HEK293 (cell line): ENCODE measurements around the gene NRG2.

Experiments
- CTCF ChIA-PET: fragments of 350-600 bp; formaldehyde crosslinking; extraction: SDS; loops from one replicate; lab custom pipeline; 2021; ENCODE audit warnings: antibody characterized with exemption; lab: Yijun Ruan, JAX
- POLR2A ChIA-PET: fragments of 300-600 bp; formaldehyde crosslinking; extraction: SDS; loops from one replicate; lab custom pipeline; 2020; ENCODE audit warnings: antibody characterized with exemption, inconsistent platforms; lab: Yijun Ruan, JAX
- H3K27ac ChIP-seq: fragments of 200-500 bp; sonication (Bioruptor generic); 2 replicates; pipeline ENCODE4 v1.5.1; 2014; ENCODE audit warnings: low read depth, low read length, control low read depth, inconsistent platforms; ENCODE audit errors: extremely low read depth
- H3K36me3 ChIP-seq, 2 experiments: fragments of 200-500 bp in 1 of 2; sonication (Bioruptor generic) in 1 of 2; 1 replicate in 1 of 2; 2 replicates in 1 of 2; pipeline ENCODE4 v1.5.1; 2014 to 2017; ENCODE audit warnings: inconsistent platforms in 2 of 2, low read length in 2 of 2; ENCODE audit not compliant: control insufficient read depth in 2 of 2, insufficient read depth in 1 of 2
- H3K4me1 ChIP-seq: fragments of 200-500 bp; sonication (Bioruptor generic); 2 replicates; pipeline ENCODE4 v1.5.1; 2014; ENCODE audit warnings: mild to moderate bottlenecking, low read length, inconsistent platforms; ENCODE audit not compliant: control insufficient read depth, insufficient read depth
- H3K4me3 ChIP-seq: 2 replicates; pipeline ENCODE4 v1.5.1; 2011; ENCODE audit warnings: low read depth, mild to moderate bottlenecking, control low read depth, low read length, moderate library complexity
- H3K9me3 ChIP-seq: fragments of 200-500 bp; sonication (Bioruptor generic); 2 replicates; pipeline ENCODE4 v1.5.1; 2014; ENCODE audit warnings: low read depth, low read length, inconsistent platforms; ENCODE audit not compliant: control insufficient read depth, insufficient read depth
- FEZF1 ChIP-seq: fragments of 450-650 bp; formaldehyde crosslinking; IDR thresholded peaks from 2 replicates; pipeline ENCODE4 v1.5.1; 2016; ENCODE audit warnings: missing biosample characterization, missing genetic modification characterization
- GFI1B ChIP-seq: fragments of 450-650 bp; formaldehyde crosslinking; IDR thresholded peaks from 2 replicates; pipeline ENCODE4 v1.5.1; 2016; ENCODE audit warnings: missing biosample characterization, missing genetic modification characterization
- GLIS2 ChIP-seq: fragments of 450-650 bp; formaldehyde crosslinking; IDR thresholded peaks from 2 replicates; pipeline ENCODE4 v1.5.1; 2016; ENCODE audit warnings: missing biosample characterization, missing genetic modification characterization
- KLF16 ChIP-seq: fragments of 450-650 bp; formaldehyde crosslinking; IDR thresholded peaks from 2 replicates; pipeline ENCODE4 v1.5.1; 2017; ENCODE audit warnings: missing biosample characterization, missing genetic modification characterization
- MEIS1 ChIP-seq: sonication (generic); formaldehyde crosslinking; IDR thresholded peaks from 2 replicates; pipeline ENCODE4 v1.8.1; 2022; ENCODE audit warnings: missing genetic modification reagents, mild to moderate bottlenecking, borderline replicate concordance
- REST ChIP-seq: fragments of 450-650 bp; formaldehyde crosslinking; IDR thresholded peaks from 2 replicates; pipeline ENCODE4 v1.5.1; 2016; ENCODE audit warnings: missing biosample characterization, missing genetic modification characterization
- ZFHX2 ChIP-seq: fragments of 450-650 bp; formaldehyde crosslinking; conservative IDR thresholded peaks from 2 replicates; pipeline ENCODE4 v1.5.1; 2016; ENCODE audit warnings: missing biosample characterization, missing genetic modification characterization
- ZFP37 ChIP-seq: fragments of 450-650 bp; formaldehyde crosslinking; IDR thresholded peaks from 2 replicates; pipeline ENCODE4 v1.5.1; 2016; ENCODE audit warnings: missing biosample characterization, missing genetic modification characterization
- ZIC2 ChIP-seq: fragments of 450-650 bp; formaldehyde crosslinking; IDR thresholded peaks from 2 replicates; pipeline ENCODE4 v1.5.1; 2016; ENCODE audit warnings: missing biosample characterization, missing genetic modification characterization
- ZNF114 ChIP-seq: fragments of 450-650 bp; formaldehyde crosslinking; IDR thresholded peaks from 2 replicates; pipeline ENCODE4 v1.5.0; 2017; ENCODE audit warnings: missing biosample characterization, missing genetic modification characterization
- ZNF155 ChIP-seq: fragments of 450-650 bp; formaldehyde crosslinking; IDR thresholded peaks from 2 replicates; pipeline ENCODE4 v1.5.1; 2016; ENCODE audit warnings: missing biosample characterization, missing genetic modification characterization
- ZNF174 ChIP-seq: fragments of 450-650 bp; formaldehyde crosslinking; IDR thresholded peaks from 2 replicates; pipeline ENCODE4 v1.5.0; 2017; ENCODE audit warnings: missing biosample characterization, mild to moderate bottlenecking, missing genetic modification characterization
- ZNF211 ChIP-seq: fragments of 450-650 bp; formaldehyde crosslinking; IDR thresholded peaks from 2 replicates; pipeline ENCODE4 v1.5.1; 2016; ENCODE audit warnings: low read depth, missing biosample characterization, missing genetic modification characterization
- ZNF350 ChIP-seq: fragments of 450-650 bp; formaldehyde crosslinking; IDR thresholded peaks from 2 replicates; pipeline ENCODE4 v1.5.0; 2017; ENCODE audit warnings: missing biosample characterization, mild to moderate bottlenecking, missing genetic modification characterization
- ZNF423 ChIP-seq: fragments of 450-650 bp; formaldehyde crosslinking; IDR thresholded peaks from 2 replicates; pipeline ENCODE4 v1.5.1; 2016; ENCODE audit warnings: missing biosample characterization, missing genetic modification characterization
- ZNF449 ChIP-seq: fragments of 450-650 bp; formaldehyde crosslinking; IDR thresholded peaks from 2 replicates; pipeline ENCODE4 v1.5.1; 2017; ENCODE audit warnings: missing biosample characterization, mild to moderate bottlenecking, missing genetic modification characterization, moderate library complexity
- ZNF501 ChIP-seq: fragments of 450-650 bp; formaldehyde crosslinking; IDR thresholded peaks from 2 replicates; pipeline ENCODE4 v1.5.1; 2016; ENCODE audit warnings: missing biosample characterization, missing genetic modification characterization
- ZNF513 ChIP-seq: fragments of 450-650 bp; IDR thresholded peaks from 2 replicates; pipeline ENCODE4 v1.5.1; 2018; ENCODE audit warnings: missing biosample characterization, missing genetic modification characterization
- ZNF596 ChIP-seq: fragments of 450-650 bp; IDR thresholded peaks from 2 replicates; pipeline ENCODE4 v1.5.0; 2018; ENCODE audit warnings: missing biosample characterization, mild to moderate bottlenecking, missing genetic modification characterization, moderate library complexity
- ZNF658 ChIP-seq: fragments of 450-650 bp; formaldehyde crosslinking; IDR thresholded peaks from 2 replicates; pipeline ENCODE4; 2016; ENCODE audit warnings: missing biosample characterization, missing genetic modification characterization
- ZNF707 ChIP-seq: fragments of 450-650 bp; formaldehyde crosslinking; IDR thresholded peaks from 2 replicates; pipeline ENCODE4 v1.5.1; 2016; ENCODE audit warnings: missing biosample characterization, missing genetic modification characterization
- ZNF837 ChIP-seq: fragments of 450-650 bp; formaldehyde crosslinking; IDR thresholded peaks from 2 replicates; pipeline ENCODE4 v1.5.1; 2016; ENCODE audit warnings: missing biosample characterization, missing genetic modification characterization
- ZSCAN30 ChIP-seq: fragments of 450-650 bp; IDR thresholded peaks from 2 replicates; pipeline ENCODE4 v1.5.1; 2018; ENCODE audit warnings: missing biosample characterization, mild to moderate bottlenecking, missing genetic modification characterization, moderate library complexity
- TF ChIP-seq, protein P1 (sequence below): fragments of 450-650 bp; formaldehyde crosslinking; IDR thresholded peaks from 2 replicates; pipeline ENCODE4 v1.5.1; 2017; ENCODE audit warnings: missing biosample characterization, missing genetic modification characterization

The NRG2 gene

GRCh38 chr5:139817362-139817761 is 225.7 kb downstream of the NRG2 start:
- POLR2A ChIA-PET: no interaction called here
- TF ChIP-seq ZNF501 (tag by site-specific recombination): no peak
- TF ChIP-seq GFI1B (tag by site-specific recombination): no peak
- no peak for TF ChIP-seq KLF16 (tag by site-specific recombination)
- no peak for TF ChIP-seq ZNF449 (tag by site-specific recombination)
- TF ChIP-seq, protein P1, sequence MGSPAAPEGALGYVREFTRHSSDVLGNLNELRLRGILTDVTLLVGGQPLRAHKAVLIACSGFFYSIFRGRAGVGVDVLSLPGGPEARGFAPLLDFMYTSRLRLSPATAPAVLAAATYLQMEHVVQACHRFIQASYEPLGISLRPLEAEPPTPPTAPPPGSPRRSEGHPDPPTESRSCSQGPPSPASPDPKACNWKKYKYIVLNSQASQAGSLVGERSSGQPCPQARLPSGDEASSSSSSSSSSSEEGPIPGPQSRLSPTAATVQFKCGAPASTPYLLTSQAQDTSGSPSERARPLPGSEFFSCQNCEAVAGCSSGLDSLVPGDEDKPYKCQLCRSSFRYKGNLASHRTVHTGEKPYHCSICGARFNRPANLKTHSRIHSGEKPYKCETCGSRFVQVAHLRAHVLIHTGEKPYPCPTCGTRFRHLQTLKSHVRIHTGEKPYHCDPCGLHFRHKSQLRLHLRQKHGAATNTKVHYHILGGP (tag by site-specific recombination): no peak
- no peak for TF ChIP-seq ZNF837 (tag by site-specific recombination)
- no peak for TF ChIP-seq ZNF174 (tag by site-specific recombination)
- no peak for TF ChIP-seq ZNF707 (tag by site-specific recombination)
- TF ChIP-seq ZIC2 (tag by site-specific recombination): no peak
- no peak for TF ChIP-seq ZNF211
- no peaks in the 10 kb centered on the region for H3K36me3 ChIP-seq
- H3K9me3 ChIP-seq: no peaks in the 10 kb centered on the region; the same call in 1 of the 2 replicates
- CTCF ChIA-PET: interaction anchor here (0.6 kb wide), 1 partner anchor 30 kb away, joined by 3 read pairs; no protein-coding TSS in a partner anchor
- H3K27ac ChIP-seq: no peak overlapping the region
- H3K4me3 ChIP-seq: no peak overlapping the region
- H3K4me1 ChIP-seq: no peaks in the 10 kb centered on the region

DNA sequence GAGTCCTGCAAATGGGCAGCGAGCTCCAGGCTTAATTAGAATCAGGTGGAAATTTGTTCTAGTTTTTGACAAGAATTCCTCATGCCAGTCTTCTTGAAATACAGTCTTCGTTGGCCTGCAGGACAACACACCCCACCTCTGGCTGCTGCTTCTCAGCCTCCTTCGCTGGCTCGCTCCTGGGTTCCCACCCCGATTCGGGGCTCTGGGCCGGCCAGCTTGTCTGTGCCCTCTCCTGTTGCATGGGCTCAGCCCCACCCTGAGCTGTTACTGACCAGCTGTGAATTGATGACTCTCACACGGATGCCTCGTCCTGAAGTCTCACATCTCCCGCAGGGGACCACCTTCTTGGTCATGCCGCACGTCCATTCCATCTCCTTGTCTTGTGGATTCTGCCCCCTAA is 226.5 kb downstream of the NRG2 start:
- no peaks in the 10 kb centered on the region; the same call in 1 of the 2 replicates for H3K9me3 ChIP-seq
- TF ChIP-seq MEIS1 (CRISPR knock-in tag) (no peak), ZFHX2 (tag by site-specific recombination) (no peak), ZNF596 (tag by site-specific recombination) (no peak), ZNF350 (no peak), ZNF155 (tag by site-specific recombination) (no peak), FEZF1 (tag by site-specific recombination) (no peak), ZNF423 (tag by site-specific recombination) (no peak), ZNF114 (tag by site-specific recombination) (no peak), ZSCAN30 (tag by site-specific recombination) (no peak), GLIS2 (tag by site-specific recombination) (no peak), REST (tag by site-specific recombination) (no peak), ZFP37 (no peak), ZNF513 (tag by site-specific recombination) (no peak), ZNF658 (tag by site-specific recombination) (no peak)
- TF ChIP-seq, all 188 proteins: peak for 0
- H3K4me1 ChIP-seq: no peaks in the 10 kb centered on the region
- CTCF ChIA-PET: interaction anchor here (0.6 kb wide), 1 partner anchor 29 kb away, joined by 3 read pairs; no protein-coding TSS in a partner anchor
- H3K36me3 ChIP-seq: no peaks in the 10 kb centered on the region
- POLR2A ChIA-PET: no interaction called here
- no peak overlapping the region for H3K4me3 ChIP-seq
- H3K27ac ChIP-seq: no peak overlapping the region
